CD4-positive, alpha-beta T cell treated with Interferon alpha-2 for 1 hour (primary cell): ENCODE data around the gene EFEMP1.
"Not testable (repeated sequence)": the region's sequence is repeated elsewhere in the genome, so short reads cannot be mapped to it uniquely, and the experiment has no call there.

Experiments used
- DNase-seq, 2 donors: peaks; one replicate each; pipeline ENCODE4 v3.0.0-alpha.2; 2020 to 2022

EFEMP1 gene

DNA sequence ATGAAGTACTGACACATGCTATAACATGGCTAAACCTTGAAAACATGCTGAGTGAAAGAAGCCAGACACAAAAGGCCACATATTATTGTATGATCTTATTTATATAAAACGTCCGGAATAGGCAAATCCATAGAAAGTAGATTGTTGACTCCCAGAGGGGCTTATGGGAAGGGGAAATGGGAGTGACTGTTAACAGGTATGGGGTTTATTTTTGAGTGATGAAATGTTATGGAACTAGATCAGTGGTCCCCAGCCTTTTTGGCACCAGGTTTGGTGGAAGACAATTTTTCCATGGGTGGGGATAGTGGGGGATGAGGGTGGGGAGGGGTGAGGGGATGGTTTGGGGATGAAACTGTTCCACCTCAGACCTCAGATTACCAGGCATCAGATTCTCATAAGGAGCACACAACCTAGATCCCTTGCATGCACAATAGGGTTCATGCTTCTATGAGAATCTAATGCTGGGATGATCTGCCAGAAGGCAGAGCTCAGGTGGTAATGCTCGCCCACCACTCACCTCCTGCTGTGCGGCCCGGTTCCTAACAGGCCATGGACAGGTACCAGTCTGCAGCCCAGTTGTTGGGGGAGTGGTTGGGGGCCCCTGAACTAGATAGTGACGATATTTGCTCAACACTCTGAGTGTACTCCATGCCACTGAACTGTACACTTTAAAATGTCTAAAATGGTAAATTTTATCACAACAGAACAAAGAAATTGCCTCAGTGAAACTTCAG lies 59.1 kb downstream of the EFEMP1 start:
- DNase-seq: no peak

GRCh38 chr2:55862673-55863390 lies 60.8 kb downstream of the EFEMP1 start:
- DNase-seq: no peak

- no peak for DNase-seq
These were observed 61.3 kb downstream of the EFEMP1 start for GRCh38 chr2:55862246-55862645.

DNA sequence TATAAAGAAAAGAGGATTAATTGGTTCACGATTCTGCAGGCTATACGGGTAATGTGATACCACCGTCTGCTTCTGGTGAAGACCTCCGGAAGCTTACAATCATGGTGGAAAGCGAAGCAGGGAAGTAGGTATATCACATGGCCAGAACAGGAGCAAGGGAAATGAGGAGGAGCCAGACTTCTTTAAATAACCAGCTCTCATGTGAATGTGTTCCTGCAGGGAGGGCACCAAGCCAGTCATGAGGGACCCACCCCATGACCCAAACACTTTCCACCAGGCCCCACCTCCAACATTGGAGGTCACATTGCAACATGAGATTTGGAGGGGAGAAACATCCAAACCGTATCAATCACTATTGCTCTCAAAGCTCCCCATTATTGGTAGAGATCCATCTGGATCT lies 61.8 kb downstream of the EFEMP1 start:
- DNase-seq: no peak

- no peak for DNase-seq
These were observed 62.8 kb downstream of the EFEMP1 start for GRCh38 chr2:55860832-55861231.

- DNase-seq: no peak
These were observed 63.7 kb downstream of the EFEMP1 start for GRCh38 chr2:55859875-55860274.

- DNase-seq: no peak
These were observed 65.8 kb downstream of the EFEMP1 start for GRCh38 chr2:55857766-55858165.

GRCh38 chr2:55856936-55857335 lies 66.6 kb downstream of the EFEMP1 start:
- no peak for DNase-seq

DNA sequence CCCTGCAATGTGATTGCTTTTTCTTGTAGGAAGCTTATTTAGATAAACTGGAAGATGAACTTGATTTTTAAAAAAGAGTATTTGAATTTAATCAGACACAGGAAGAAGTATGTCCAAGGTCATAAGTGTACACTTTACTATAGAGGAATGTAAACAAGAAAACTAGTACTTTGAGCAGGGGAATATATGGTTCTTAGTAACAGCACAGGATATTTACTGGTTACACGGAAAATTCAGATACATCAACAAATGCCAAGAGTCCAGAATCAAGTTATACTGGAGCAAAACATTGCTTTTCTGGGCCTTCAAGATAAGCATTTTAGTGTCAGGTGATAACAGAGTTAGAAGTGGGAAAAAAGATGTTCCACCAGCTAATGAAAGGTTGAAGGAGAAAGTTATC lies 75.5 kb downstream of the EFEMP1 start:
- no peak for DNase-seq

DNA sequence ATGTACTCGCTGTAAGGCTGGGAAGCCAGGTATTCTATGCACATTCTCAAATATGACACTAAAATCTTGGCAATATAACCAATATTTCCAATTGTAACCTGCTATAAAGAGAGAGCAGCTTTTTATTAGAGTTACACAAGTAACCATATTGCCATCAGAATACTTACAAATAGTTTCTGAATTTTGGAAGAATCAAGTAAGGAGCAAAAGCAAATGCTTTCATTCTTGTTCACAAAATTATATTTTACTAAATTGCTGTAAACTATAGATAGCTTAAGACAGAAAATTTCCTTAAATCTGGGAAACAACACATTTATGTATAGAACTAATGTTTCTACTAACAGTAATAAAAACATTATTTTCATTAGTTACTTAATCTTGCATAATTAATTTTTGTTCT lies 77.2 kb downstream of the EFEMP1 start:
- no peak for DNase-seq

DNA sequence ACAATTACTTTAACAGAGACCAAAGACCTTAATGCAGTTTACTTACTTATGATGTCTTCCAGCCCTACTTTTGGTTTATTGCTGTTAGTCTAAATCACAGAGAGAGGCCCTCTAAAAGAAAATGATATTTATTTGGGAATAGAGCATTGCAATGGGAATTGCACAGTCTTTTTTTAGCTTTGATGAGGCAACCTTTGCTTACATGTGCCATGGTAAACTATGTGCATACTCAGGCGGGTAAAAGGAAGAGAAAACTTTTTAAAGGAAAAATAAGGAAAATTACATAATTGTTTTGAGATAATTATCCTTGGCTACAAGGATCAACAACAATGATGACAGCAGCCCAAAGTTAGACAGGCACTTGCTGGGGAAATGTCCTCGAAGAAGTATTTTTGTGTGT lies 78.6 kb downstream of the EFEMP1 start:
- no peak for DNase-seq

- no peak for DNase-seq
These were observed 79.6 kb downstream of the EFEMP1 start for GRCh38 chr2:55843994-55844345.

- no peak for DNase-seq
These were observed 80.2 kb downstream of the EFEMP1 start for GRCh38 chr2:55843096-55843993.

- DNase-seq: no peak
These were observed 81.5 kb downstream of the EFEMP1 start for GRCh38 chr2:55842046-55842445.

GRCh38 chr2:55840460-55840859 lies 83.1 kb downstream of the EFEMP1 start:
- DNase-seq: no peak

- DNase-seq: no peak
These were observed 84.3 kb downstream of the EFEMP1 start for GRCh38 chr2:55839182-55839819.

DNA sequence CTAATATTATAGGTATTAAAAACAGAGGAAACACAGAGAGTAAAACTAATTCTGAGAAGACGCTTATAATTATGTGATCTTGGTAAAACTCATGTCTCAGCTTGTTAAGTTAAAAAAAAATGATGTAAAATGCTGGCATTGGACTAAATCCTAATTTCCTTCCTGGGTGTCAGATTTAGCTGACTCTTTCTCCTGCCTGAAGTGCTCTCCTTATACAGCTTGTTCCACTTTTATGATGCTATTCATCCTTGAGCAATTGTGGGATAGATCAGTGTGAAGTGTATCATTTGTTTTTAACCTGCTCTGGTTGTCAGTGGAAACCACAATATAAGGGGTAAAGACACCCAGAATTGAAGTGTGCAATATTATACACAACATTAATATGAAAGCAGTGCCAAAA lies 84.9 kb downstream of the EFEMP1 start:
- no peak for DNase-seq

DNA sequence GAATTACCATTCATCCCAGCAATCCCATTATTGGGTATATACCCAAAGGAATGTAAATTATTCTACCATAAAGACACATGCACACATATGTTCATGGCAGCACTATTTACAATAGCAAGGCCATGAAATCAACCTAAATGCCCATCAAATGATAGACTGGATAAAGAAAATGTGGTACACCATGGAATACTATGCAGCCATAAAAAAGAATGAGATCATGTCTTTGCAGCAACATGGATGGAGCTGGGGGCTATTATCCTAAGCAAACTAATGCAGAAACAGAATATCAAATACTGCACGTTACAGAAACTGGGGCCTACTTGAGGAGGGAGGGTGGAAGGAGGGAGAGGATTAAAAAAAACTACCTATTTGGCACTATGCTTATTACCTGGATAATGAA lies 85.5 kb downstream of the EFEMP1 start:
- DNase-seq: not testable (repeated sequence)

GRCh38 chr2:55837073-55837472 lies 86.5 kb downstream of the EFEMP1 start:
- no peak for DNase-seq

DNA sequence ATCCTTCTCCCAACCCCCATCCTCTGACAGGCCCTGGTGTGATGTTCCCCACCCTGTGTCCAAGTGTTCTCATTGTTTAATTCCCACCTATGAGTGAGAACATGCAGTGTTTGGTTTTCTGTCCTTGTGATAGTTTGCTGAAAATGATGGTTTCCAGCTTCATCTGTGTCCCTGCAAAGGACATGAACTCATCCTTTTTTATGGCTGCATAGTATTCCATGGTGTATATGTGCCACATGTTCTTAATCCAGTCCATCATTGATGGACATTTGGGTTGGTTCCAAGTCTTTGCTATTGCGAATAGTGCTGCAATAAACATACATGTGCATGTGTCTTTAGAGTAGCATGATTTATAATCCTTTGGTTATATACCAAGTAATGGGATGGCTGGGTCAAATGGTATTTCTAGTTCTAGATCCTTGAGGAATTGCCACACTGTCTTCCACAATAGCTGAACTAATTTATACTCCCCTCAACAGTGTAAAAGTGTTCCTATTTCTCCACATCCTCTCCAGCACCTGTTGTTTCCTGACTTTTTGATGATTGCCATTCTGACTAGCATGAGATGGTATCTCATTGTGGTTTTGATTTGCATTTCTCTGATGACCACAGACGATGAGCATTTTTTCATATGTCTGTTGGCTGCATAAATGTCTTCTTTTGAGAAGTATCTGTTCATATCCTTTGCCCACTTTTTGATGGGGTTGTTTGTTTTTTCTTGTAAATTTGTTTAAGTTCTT lies 91.7 kb downstream of the EFEMP1 start:
- DNase-seq: not testable (repeated sequence)

GRCh38 chr2:55827855-55828254 lies 95.7 kb downstream of the EFEMP1 start:
- DNase-seq: no peak

DNA sequence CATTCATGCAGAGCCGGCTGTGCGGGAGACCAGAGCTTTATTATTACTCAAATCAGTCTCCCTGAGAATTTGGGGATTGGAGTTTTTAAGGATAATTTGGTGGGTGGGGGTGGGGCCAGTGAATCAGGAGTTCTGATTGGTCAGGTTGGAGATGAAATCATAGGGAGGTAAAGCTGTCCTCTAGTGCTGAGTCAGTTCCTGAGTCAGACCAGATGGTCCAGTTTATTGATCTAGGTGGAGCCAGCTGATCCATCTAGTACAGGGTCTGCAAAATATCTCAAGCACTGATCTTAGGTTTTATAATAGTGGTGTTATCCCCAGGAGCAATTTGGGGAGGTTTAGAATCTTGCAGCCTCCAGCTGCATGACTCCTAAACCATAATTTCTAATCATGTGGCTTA lies 96.2 kb downstream of the EFEMP1 start:
- DNase-seq: not testable (repeated sequence)
